Measurements from ENCODE around the gene ADTRP.

ADTRP gene

DNA sequence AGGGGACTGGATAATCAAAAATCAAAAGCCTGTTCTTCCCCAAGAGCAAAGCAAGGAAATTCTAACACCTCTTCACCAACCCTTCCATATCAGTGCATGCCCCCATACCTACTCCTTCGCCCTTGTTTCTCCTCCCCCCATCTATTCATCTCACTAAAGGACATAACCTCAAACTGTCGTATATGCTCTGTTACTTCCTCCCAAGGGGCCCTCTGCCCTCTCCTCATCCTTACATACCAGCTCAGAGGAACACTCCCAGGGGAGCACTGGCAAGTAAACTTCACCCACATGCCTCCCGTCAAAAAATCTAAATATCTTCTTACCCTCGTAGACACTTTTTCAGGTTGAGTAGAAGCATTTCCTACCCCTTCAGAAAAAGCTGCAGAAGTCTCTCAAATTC lies 9.4 kb upstream of the ADTRP start:
- ATAC-seq: no peak
- TF ChIP-seq ZFP30 (CRISPR knock-in tag; IDR thresholded peaks at IDR 0.05): no peak
- no peak for TF ChIP-seq ZNF8 (CRISPR knock-in tag; IDR thresholded peaks at IDR 0.05)
- TF ChIP-seq, protein P1, sequence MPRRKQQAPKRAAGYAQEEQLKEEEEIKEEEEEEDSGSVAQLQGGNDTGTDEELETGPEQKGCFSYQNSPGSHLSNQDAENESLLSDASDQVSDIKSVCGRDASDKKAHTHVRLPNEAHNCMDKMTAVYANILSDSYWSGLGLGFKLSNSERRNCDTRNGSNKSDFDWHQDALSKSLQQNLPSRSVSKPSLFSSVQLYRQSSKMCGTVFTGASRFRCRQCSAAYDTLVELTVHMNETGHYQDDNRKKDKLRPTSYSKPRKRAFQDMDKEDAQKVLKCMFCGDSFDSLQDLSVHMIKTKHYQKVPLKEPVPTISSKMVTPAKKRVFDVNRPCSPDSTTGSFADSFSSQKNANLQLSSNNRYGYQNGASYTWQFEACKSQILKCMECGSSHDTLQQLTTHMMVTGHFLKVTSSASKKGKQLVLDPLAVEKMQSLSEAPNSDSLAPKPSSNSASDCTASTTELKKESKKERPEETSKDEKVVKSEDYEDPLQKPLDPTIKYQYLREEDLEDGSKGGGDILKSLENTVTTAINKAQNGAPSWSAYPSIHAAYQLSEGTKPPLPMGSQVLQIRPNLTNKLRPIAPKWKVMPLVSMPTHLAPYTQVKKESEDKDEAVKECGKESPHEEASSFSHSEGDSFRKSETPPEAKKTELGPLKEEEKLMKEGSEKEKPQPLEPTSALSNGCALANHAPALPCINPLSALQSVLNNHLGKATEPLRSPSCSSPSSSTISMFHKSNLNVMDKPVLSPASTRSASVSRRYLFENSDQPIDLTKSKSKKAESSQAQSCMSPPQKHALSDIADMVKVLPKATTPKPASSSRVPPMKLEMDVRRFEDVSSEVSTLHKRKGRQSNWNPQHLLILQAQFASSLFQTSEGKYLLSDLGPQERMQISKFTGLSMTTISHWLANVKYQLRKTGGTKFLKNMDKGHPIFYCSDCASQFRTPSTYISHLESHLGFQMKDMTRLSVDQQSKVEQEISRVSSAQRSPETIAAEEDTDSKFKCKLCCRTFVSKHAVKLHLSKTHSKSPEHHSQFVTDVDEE (CRISPR knock-in tag; IDR thresholded peaks at IDR 0.05): no peak
- TF ChIP-seq RARB (CRISPR knock-in tag; IDR thresholded peaks at IDR 0.05): no peak

GRCh38 chr6:11785774-11786579 lies 7.4 kb upstream of the ADTRP start:
- no peak for ATAC-seq
- TF ChIP-seq GLIS3 (CRISPR knock-in tag; IDR thresholded peaks at IDR 0.05) (no peak), CREB5 (CRISPR knock-in tag; IDR thresholded peaks at IDR 0.05; ENCODE audit: low read depth) (no peak), ZFP30 (CRISPR knock-in tag; IDR thresholded peaks at IDR 0.05) (no peak), POU6F1 (CRISPR knock-in tag; IDR thresholded peaks at IDR 0.05; ENCODE audit: borderline replicate concordance, low read depth) (no peak), ZC3H10 (CRISPR knock-in tag; IDR thresholded peaks at IDR 0.05) (no peak)
- TF ChIP-seq, protein P1 (CRISPR knock-in tag; IDR thresholded peaks at IDR 0.05): no peak

DNA sequence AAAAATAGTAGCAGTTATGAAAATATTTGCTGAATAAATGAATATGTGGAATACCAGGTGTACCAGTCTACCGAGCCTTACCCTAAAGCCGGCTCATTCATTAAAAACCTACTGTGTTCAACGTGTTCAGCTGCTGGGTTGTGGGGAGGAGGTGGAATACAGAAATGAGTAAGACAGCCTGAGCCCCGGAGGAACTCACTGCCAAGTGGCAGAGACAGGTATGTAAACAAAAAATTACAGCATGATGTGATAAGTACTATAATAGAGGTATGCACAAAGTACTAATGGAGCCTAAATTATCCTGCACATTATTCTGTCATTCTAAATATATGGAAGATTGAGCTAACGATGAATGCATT lies 6.8 kb upstream of the ADTRP start:
- TF ChIP-seq GLIS3 (CRISPR knock-in tag; IDR thresholded peaks at IDR 0.05) (no peak), ISL1 (CRISPR knock-in tag; IDR thresholded peaks at IDR 0.05) (peak; percentile 44)
- ATAC-seq: no peak

DNA sequence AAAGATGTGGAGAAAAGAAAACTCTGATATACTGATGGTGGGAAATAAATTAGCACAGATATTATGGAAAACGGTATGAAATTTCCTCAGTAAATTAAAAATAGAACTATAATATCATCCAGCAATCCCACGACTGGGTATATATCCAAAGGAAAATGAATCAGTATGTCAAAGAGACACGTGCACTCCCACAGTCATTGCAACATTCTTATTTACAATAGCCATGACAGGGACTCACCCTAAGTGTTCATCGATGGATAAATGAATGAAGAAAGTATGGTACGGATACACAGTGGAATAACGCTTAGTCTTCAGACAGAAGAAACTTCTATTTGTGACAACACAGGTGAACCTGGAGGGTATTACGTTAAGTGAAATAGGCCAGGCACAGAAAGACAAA lies 5.7 kb upstream of the ADTRP start:
- TF ChIP-seq ISL1 (CRISPR knock-in tag; IDR thresholded peaks at IDR 0.05): no peak
- TF ChIP-seq ZC3H10 (CRISPR knock-in tag; IDR thresholded peaks at IDR 0.05): no peak
- TF ChIP-seq ZNF565 (CRISPR knock-in tag; conservative IDR thresholded peaks at IDR 0.05; ENCODE audit: low read depth): no peak
- no peak for TF ChIP-seq ESRRG (CRISPR knock-in tag; IDR thresholded peaks at IDR 0.05)
- no peak for TF ChIP-seq ARNTL (CRISPR knock-in tag; IDR thresholded peaks at IDR 0.05; ENCODE audit: borderline replicate concordance, low read depth)
- no peak for TF ChIP-seq PATZ1 (CRISPR knock-in tag; IDR thresholded peaks at IDR 0.05; ENCODE audit: borderline replicate concordance)
- no peak for TF ChIP-seq OSR1 (CRISPR knock-in tag; IDR thresholded peaks at IDR 0.05)
- no peak for TF ChIP-seq CSRNP3 (CRISPR knock-in tag; IDR thresholded peaks at IDR 0.05)
- TF ChIP-seq PPARA (CRISPR knock-in tag; IDR thresholded peaks at IDR 0.05; ENCODE audit: borderline replicate concordance): no peak
- no peak for TF ChIP-seq RARB (CRISPR knock-in tag; IDR thresholded peaks at IDR 0.05)
- TF ChIP-seq CREB5 (CRISPR knock-in tag; IDR thresholded peaks at IDR 0.05; ENCODE audit: low read depth): no peak
- TF ChIP-seq ZFP30 (CRISPR knock-in tag; IDR thresholded peaks at IDR 0.05): no peak
- no peak for TF ChIP-seq ZNF70 (CRISPR knock-in tag; IDR thresholded peaks at IDR 0.05)
- no peak for TF ChIP-seq ZFP3 (CRISPR knock-in tag; IDR thresholded peaks at IDR 0.05)
- TF ChIP-seq SNAI2 (CRISPR knock-in tag; IDR thresholded peaks at IDR 0.05): no peak
- no peak for TF ChIP-seq ZNF8 (CRISPR knock-in tag; IDR thresholded peaks at IDR 0.05)
- no peak for TF ChIP-seq CSDC2 (CRISPR knock-in tag; IDR thresholded peaks at IDR 0.05)

More for the DNA sequence above, 5.7 kb upstream of the ADTRP start:
- no peak for ATAC-seq

Data from SK-N-SH treated with all-trans-retinoic acid at 6 μM for 48 hours (cell line).